GM12874 (cell line): Measurements from ENCODE around the gene FBXO34.
A peak's percentile ranks its signal among the peaks of the same experiment; 100 is the strongest.

ENCODE experiments used
- TF ChIP-seq, protein P1 (sequence below): IDR thresholded peaks from 2 replicates; pipeline ENCODE4 v1.5.1; 2011; ENCODE audit warnings: low read depth, mild to moderate bottlenecking, control low read depth, low read length, moderate library complexity; ENCODE audit not compliant: insufficient read depth

The FBXO34 gene, protein sequence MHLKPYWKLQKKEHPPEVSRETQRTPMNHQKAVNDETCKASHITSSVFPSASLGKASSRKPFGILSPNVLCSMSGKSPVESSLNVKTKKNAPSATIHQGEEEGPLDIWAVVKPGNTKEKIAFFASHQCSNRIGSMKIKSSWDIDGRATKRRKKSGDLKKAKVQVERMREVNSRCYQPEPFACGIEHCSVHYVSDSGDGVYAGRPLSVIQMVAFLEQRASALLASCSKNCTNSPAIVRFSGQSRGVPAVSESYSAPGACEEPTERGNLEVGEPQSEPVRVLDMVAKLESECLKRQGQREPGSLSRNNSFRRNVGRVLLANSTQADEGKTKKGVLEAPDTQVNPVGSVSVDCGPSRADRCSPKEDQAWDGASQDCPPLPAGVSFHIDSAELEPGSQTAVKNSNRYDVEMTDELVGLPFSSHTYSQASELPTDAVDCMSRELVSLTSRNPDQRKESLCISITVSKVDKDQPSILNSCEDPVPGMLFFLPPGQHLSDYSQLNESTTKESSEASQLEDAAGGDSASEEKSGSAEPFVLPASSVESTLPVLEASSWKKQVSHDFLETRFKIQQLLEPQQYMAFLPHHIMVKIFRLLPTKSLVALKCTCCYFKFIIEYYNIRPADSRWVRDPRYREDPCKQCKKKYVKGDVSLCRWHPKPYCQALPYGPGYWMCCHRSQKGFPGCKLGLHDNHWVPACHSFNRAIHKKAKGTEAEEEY

DNA sequence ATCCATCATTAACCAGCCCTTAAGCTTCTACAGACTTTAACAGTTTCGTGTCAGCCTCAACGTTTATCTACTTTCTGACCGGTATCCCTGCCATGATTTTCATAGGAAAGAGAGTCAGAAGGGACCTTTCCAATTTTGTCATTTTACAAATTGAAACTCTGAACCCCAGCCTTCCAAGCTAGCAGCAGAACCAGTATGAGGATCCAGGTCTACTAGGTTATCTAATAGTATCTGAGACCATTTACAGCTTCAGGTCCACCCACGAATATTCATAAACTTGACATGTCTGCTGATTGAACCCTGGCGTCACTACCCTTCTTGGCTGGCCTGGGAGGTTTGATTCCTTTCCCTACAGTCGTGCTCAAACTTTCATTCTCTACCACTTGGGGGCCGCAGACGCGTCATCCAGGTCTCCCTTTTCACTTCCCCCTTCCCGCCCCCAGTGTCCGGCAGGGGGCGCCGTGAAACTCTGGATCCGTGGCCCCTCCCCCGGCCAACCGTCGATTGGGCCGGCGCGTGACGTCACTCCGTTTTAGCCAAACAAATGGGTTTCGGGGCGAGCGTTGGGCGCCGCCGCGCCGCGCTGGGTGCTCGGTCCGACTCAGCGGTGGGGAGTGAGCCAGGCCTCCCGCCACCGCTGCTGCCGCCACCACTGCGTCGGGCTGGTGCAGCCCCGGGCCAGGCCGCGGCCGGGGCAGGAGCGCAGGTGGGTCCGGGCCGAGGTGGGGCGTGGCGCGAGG is at the start of gene FBXO34:
Gene FBXO34, plus strand, starts transcription at position 590 of the 740 bp plus-strand sequence. CDS start 78,970 bp downstream, outside the sequence.
- TF ChIP-seq, protein P1, sequence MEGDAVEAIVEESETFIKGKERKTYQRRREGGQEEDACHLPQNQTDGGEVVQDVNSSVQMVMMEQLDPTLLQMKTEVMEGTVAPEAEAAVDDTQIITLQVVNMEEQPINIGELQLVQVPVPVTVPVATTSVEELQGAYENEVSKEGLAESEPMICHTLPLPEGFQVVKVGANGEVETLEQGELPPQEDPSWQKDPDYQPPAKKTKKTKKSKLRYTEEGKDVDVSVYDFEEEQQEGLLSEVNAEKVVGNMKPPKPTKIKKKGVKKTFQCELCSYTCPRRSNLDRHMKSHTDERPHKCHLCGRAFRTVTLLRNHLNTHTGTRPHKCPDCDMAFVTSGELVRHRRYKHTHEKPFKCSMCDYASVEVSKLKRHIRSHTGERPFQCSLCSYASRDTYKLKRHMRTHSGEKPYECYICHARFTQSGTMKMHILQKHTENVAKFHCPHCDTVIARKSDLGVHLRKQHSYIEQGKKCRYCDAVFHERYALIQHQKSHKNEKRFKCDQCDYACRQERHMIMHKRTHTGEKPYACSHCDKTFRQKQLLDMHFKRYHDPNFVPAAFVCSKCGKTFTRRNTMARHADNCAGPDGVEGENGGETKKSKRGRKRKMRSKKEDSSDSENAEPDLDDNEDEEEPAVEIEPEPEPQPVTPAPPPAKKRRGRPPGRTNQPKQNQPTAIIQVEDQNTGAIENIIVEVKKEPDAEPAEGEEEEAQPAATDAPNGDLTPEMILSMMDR, result peak; percentile 95

DNA sequence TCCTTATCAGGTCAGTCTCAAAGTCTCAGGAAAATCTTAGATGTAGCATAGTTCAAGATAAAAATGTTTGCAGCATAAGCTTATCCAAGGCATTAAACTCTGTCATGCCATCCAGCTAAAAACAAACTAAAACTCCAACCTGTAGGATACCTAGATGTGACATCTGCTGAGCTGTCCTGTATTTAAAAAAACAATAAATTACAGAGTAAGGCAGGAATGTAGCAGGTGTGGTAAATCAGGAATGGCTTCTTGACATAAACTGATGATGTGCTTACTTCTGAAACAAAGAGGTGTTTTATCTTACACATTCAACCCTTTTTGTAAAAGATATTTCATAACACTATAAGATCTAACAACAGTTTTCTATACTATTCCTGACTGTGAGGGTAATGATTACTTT is 49.3 kb upstream of the FBXO34 start:
- TF ChIP-seq, protein P1, result no peak

DNA sequence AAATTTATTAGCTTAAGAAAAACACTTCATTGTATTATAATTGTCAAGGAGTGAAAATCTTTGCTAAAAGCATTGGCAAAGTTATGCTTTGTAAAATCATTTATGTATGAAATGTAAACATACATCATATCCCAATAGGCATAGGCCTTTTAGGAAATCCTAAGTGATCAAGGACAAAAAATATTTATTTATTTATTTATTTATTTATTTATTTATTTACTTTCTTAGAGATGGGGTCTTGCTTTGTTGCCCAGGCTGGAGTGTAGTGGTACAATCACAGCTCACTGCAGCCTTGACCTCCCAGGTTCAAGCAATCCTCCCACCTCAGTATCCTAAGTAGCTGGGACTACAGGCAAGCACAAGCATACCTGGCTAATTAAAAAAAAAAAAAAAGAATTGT is 47.9 kb upstream of the FBXO34 start:
- TF ChIP-seq, protein P1, result no peak

DNA sequence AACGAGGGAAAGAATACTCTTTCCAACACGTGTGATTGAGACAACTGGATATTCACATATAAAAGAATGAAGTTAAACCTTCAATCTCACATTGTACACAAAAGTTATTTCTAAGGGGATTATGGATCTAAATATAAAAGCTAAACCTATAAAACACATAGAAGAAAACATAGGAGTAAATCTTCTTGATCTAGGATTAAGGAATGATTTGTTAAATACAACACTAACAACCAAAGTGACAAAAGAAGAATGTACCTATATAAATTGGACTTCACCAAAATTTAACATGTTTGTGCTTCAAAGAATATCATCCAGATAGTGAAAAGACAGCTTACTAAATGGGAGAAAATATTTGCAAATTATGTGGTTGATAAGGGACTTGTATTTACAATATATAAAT is 43.0 kb upstream of the FBXO34 start:
- TF ChIP-seq, protein P1, result no peak

DNA sequence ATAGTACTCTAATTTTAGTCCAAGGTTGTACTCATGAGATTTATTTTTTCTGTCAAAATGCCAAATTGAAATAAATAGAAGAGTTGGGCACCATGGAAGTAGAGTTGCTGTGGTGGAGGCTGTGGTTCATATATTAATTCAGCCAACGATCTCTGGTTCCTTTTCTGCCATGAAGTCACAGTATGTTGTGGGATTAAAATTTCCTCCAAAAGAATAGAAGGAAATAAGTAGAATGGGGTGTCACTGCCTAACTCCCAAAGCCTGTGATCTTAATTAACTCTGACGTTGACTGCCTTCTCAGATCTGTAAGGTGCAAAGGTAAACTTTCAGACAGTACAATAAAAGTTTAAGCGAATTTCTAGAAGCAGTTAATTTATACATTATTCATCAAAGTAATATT is 37.6 kb upstream of the FBXO34 start:
- TF ChIP-seq, protein P1, result no peak

DNA sequence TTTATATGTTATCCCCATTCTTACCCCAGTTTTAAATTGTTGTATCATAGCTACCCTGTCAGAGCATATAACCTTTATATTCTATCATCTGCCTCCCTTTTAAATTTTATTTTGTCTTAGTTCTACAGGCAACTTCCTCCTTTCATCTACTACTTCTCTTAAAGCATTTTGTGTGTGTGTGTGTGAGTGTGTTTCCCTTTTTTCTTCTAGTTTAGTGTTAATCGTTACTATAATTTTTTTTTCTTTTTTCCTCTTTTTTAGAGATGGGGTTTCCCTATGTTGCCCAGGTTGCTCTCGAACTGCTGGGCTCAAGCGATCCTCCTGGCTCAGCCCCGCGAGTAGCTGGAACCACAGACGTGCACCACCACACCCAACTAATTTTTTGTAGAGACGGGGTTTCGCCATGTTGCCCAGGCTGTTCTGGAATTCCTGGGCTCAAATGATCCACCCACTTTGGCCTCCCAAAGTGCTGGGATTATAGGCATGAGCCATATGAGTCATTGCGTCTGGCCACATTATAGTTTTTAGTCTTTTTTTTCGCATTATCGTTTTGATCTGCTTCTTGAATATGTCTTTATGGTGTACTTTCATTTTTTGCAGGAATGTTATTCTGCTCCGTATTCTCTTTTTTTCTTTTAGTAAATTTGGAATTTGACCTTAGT is 33.1 kb upstream of the FBXO34 start:
- TF ChIP-seq, protein P1, result no peak
